Measurements from ENCODE around the gene HOOK2. TPM values are rescaled to one million over a fixed set of nuclear protein-coding genes. Genes with fewer than 3 reads are reported as not detected.

The HOOK2 gene
- total and polyA plus RNA-seq, 9 of the 15 experiments (the other 6 are each of a cell fraction or from before 2014, with no cell fraction given): 1.3 to 17.2 (median 9.9) TPM

- no peak for TF ChIP-seq MGA (IDR thresholded peaks at IDR 0.05)
- TF ChIP-seq HLTF (IDR thresholded peaks at IDR 0.05): no peak
- TF ChIP-seq NR2C2 (CRISPR knock-in tag; IDR thresholded peaks at IDR 0.05): no peak
- TF ChIP-seq NR2C2 (tag; IDR thresholded peaks at IDR 0.05): peak; percentile 68
These were observed 13.3 kb upstream of the HOOK2 start (continued) for GRCh38 chr19:12788682-12789097.
